ENCODE data around the gene NPL. TPM values are rescaled to one million over a fixed set of nuclear protein-coding genes. Genes with fewer than 3 reads are reported as not detected.

The NPL gene
- total and polyA plus RNA-seq, 9 of the 15 experiments (the other 6 are each of a cell fraction or from before 2014, with no cell fraction given): 9.9 to 22.3 (median 14.2) TPM

- TF ChIP-seq CTCFL (IDR thresholded peaks at IDR 0.05; ENCODE audit: borderline replicate concordance, insufficient read depth, low read depth, low read length, poor library complexity, severe bottlenecking): no peak
- no peak for TF ChIP-seq XRCC3 (IDR thresholded peaks at IDR 0.05)
- TF ChIP-seq ZNF232 (CRISPR knock-in tag; IDR thresholded peaks at IDR 0.05): no peak
- no peak for TF ChIP-seq RBM17 (IDR thresholded peaks at IDR 0.05; ENCODE audit: borderline replicate concordance, low read depth, low read length)
- TF ChIP-seq ZFX (CRISPR knock-in tag; IDR thresholded peaks at IDR 0.05): no peak
- TF ChIP-seq SP1 (CRISPR knock-in tag; IDR thresholded peaks at IDR 0.05): peak; percentile 44
- TF ChIP-seq GTF3C2 (IDR thresholded peaks at IDR 0.05; ENCODE audit: borderline replicate concordance, extremely low read depth, insufficient read length): no peak
- TF ChIP-seq CBX8 (IDR thresholded peaks at IDR 0.05; ENCODE audit: borderline replicate concordance, extremely low read depth, low read depth, low read length, poor library complexity, severe bottlenecking): no peak
- peak; percentile 94 for TF ChIP-seq STAT5A (IDR thresholded peaks at IDR 0.05; ENCODE audit: borderline replicate concordance, low read length)
- no peak for TF ChIP-seq ZFPM2 (CRISPR knock-in tag; IDR thresholded peaks at IDR 0.05)
- TF ChIP-seq ZKSCAN1 (IDR thresholded peaks at IDR 0.05; ENCODE audit: low read depth, low read length): 0 out of 2 replicates have a peak, but pooled peaks have one; percentile 36
- TF ChIP-seq HNRNPUL1 (IDR thresholded peaks at IDR 0.05; ENCODE audit: low read length): no peak
- TF ChIP-seq ESRRA (IDR thresholded peaks at IDR 0.05; ENCODE audit: borderline replicate concordance, low read depth): peak; percentile 26; the same call in 1 of the 2 replicates
- no peak for TF ChIP-seq E2F5 (CRISPR knock-in tag; IDR thresholded peaks at IDR 0.05)
- TF ChIP-seq ZNF41 (CRISPR knock-in tag; conservative IDR thresholded peaks at IDR 0.05): no peak
- TF ChIP-seq MYBL2 (IDR thresholded peaks at IDR 0.05; ENCODE audit: low read depth): peak; percentile 79
- TF ChIP-seq MYBL2 (CRISPR knock-in tag; IDR thresholded peaks at IDR 0.05; ENCODE audit: borderline replicate concordance): no peak
- TF ChIP-seq ZNF79 (CRISPR knock-in tag; IDR thresholded peaks at IDR 0.05; ENCODE audit: low read depth): no peak
- TF ChIP-seq ELF2 (CRISPR knock-in tag; IDR thresholded peaks at IDR 0.05): peak; percentile 19; the same call in 1 of the 2 replicates
- no peak for TF ChIP-seq PHTF2 (CRISPR knock-in tag; IDR thresholded peaks at IDR 0.05)
- no peak for TF ChIP-seq NONO (IDR thresholded peaks at IDR 0.05; ENCODE audit: low read depth in 2 of 2, low read length in 1 of 2)
- TF ChIP-seq CBX5 (IDR thresholded peaks at IDR 0.05; ENCODE audit: borderline replicate concordance, low read depth): no peak
Observed at GRCh38 chr1:182791281-182792179, 2.0 kb downstream of the NPL start (continued).

Measured in K562 (cell line).